H1 (cell line): ENCODE data around the gene CREBBP.

Source experiments
- BCL11A ChIP-seq, 2 experiments: IDR thresholded peaks; one replicate each; pipeline ENCODE4 v1.6.1; 2011; ENCODE audit warnings: low read depth in 2 of 2, low read length in 2 of 2, mild to moderate bottlenecking in 2 of 2
- CTCF ChIP-seq, 3 experiments: IDR thresholded peaks; 1 replicate in 2 of 3; 2 replicates in 1 of 3; pipeline versions ENCODE4 v1.5.1 to v1.6.1; 2011; ENCODE audit warnings: low read length in 3 of 3, mild to moderate bottlenecking in 3 of 3, inconsistent platforms in 2 of 3, low read depth in 1 of 3, moderate library complexity in 1 of 3; ENCODE audit not compliant: insufficient read depth in 1 of 3; ENCODE audit errors: control extremely low read depth in 1 of 3
- EZH2 ChIP-seq: fragments of 200-600 bp; sonication (generic); IDR thresholded peaks from 2 replicates; pipeline ENCODE4 v1.7.1; 2012; ENCODE audit warnings: low read depth, mild to moderate bottlenecking, moderate library complexity, low read length, inconsistent platforms; ENCODE audit not compliant: severe bottlenecking
- RBBP5 ChIP-seq: IDR thresholded peaks from 2 replicates; pipeline ENCODE4 v1.7.1; 2012; ENCODE audit warnings: low read depth, mild to moderate bottlenecking, inconsistent platforms, low read length, moderate library complexity, borderline replicate concordance
- ZNF274 ChIP-seq: IDR thresholded peaks from 2 replicates; pipeline ENCODE4 v1.7.0; 2012; ENCODE audit warnings: low read length, borderline replicate concordance; ENCODE audit errors: extremely low read depth

DNA sequence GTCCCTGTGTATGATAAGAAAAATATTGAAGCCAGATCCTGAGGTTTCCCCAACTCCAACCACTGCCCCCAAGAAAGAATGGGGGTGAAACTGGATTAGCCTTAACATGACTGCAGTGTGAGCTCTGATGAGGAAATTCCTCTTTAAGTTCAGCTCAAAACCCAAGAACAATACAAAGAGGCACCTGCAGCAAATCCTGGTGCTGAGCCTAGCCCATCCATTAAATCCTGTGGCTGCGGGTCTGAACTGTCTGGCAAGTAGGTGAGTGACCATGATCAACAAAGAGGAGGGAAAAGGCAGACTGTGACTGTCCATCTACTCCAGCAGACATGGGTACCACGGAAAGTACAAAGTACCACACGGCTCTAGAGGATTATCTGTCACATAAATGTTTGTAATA, 64.2 kb downstream of the CREBBP start:
- TF ChIP-seq CTCF (IDR thresholded peaks at IDR 0.05; ENCODE audit: control extremely low read depth in 1 of 3, insufficient read depth in 1 of 3, low read depth in 1 of 3, low read length in 3 of 3) (no peak), EZH2 (no peak), BCL11A (IDR thresholded peaks at IDR 0.05; ENCODE audit: low read depth in 2 of 2, low read length in 2 of 2) (no peak), RBBP5 (no peak), ZNF274 (no peak)
